HG03175 (cell line): ENCODE measurements around the gene DFFB.
"Not testable (repeated sequence)": the region's sequence is repeated elsewhere in the genome, so short reads cannot be mapped to it uniquely, and the experiment has no call there.

Source experiments
- ATAC-seq: cut with Tn5 transposase; IDR thresholded peaks from one replicate; pipeline ENCODE4 v1.9.1; 2021; ENCODE audit warnings: mild to moderate bottlenecking, moderate library complexity; ENCODE audit not compliant: unreplicated experiment

DFFB gene, protein sequence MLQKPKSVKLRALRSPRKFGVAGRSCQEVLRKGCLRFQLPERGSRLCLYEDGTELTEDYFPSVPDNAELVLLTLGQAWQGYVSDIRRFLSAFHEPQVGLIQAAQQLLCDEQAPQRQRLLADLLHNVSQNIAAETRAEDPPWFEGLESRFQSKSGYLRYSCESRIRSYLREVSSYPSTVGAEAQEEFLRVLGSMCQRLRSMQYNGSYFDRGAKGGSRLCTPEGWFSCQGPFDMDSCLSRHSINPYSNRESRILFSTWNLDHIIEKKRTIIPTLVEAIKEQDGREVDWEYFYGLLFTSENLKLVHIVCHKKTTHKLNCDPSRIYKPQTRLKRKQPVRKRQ

DNA sequence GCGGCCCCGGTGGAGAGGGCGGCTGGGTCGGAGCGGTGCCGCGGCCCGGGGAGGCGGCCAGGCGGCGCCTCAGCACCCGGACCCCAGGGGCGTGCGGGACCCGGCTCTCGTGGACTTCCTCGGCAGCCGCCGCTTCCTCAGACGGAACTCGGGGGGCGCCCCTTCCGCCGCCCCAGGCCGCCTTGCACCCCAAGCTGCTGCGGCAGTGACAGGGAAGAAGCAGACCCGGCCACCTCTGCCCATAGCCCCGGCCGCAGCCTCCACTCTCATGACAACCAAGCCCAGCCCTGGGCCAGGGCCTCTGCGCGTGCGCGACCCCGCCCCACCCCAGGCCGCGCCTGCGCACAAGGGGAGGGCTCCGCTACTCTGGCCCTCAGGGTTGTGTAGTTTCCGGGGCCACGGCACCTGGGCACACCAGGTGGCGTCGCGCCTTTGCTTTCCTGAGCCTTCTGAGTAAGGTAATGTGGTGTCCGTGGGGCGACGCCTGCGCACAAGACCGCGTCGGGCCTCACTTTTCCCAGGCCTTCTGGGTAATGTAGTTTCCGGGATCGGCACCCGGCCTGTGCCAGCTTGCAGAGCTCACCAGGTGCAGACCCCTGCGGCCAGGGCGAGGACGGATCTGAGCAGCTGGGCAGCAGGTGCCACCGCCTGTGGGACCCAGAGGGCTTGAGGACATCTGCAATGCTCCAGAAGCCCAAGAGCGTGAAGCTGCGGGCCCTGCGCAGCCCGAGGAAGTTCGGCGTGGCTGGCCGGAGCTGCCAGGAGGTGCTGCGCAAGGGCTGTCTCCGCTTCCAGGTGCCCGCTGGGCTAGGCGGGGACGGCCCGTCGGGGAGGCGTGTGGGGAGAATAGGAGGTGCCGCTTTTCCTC, at the start of gene DFFB, which contains the start of gene CEP104:
Gene DFFB, plus strand, starts transcription at position 554 of the 868 bp plus-strand sequence. Its CDS starts 128 bp downstream, at position 682.
Gene CEP104, minus strand, starts transcription at position 289 of the 868 bp plus-strand sequence. CDS start 4,804 bp downstream, outside the sequence.
- peak; percentile 97 for ATAC-seq

DNA sequence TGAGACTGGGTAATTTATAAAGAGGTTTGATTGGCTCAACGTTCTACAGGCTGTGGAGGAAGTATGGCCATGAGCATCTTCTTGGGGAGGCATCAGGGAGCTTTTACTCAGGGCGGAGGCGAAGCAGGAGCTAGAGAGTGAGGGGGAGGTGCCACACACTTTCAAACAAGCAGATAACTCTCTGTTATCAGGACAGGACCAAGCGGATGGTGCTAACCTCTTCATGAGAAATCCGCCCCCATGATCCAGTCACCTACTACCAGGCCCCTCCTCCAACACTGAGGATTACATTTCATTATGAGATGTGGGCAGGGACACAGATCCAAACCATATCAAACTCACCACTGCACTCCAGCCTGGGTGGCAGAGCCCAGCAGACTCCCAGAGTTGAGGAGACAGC, 49.5 kb upstream of the DFFB start:
- no peak for ATAC-seq

DNA sequence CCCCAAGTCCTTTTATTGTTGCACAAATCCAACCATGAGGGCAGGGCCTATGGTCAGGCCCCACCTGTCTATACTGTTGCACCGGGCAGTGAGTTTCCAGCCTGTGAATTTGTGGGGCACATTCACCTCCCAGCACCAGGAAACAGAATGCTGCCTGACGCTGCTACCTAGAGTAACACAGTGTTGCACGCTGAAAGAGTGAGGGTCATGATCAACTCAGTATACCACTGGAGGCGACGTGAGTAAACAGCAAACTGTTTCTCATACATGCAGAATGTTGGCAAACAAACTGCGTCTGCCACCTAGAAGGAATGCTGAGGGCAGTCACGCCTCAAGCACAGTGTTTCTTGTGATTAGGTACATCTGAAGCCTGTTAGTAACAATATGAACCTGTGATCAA, 47.6 kb upstream of the DFFB start:
- ATAC-seq: no peak

DNA sequence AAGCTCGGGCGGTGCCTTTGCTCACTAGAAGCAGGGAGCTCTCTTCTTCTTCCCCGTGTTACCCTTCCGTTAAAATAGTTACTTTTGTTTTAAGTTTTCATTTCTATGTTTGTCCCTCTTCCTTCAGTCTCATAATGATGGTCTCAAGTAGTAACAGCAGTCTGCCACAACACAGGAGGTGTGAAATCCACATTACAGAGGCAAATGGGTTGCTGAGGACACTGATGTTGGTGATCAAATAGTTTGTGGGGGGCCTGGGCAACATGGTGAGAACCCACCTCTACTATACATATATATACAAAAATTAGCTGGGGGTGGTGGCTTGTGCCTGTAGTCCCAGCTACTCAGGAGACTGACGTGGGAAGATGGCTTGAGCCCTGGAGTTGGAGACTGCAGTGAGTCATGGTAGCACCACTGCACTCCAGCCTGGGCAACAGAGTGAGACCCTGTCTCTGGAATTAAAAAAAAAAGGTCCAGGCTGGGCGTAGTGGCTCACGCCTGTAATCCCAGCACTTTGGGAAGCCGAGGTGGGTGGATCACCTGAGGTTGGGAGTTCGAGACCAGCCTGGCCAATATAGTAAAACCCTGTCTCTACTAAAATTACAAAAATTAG, 47.0 kb upstream of the DFFB start:
- not testable (repeated sequence) for ATAC-seq

DNA sequence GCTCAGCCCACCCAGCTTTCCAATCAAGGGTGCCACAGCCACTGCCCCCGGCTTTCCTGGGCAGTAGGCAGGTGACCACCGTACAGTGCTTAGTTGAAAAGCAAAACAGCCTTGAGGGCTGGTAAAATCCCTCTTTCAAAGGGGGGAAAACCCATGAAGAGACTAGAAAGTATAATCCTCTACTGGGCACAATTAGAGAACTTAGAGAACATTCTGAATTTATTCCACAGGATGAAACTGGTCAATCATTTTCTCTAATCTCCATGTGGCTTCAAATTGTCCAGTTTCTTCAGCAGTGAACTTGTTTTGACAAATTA, 45.7 kb upstream of the DFFB start:
- no peak for ATAC-seq

DNA sequence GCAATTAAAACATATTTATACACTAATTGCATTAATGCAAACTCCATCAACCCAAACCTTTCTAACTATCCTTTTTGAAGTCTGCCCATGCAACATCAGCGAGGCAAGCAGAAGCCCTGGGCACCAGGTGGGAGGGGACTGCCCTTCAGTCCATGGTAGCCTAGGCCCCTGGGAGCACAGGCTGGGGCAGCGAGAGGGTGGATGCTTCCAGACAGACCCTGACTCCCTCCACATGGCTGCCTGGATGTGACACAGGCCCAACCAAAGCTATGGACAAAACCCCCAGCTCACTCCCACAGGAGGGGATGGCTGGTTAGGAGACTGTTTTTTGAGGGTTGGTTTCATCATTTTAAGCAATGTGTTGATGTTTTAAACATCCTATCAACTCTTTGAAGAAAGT, 43.2 kb upstream of the DFFB start:
- no peak for ATAC-seq

DNA sequence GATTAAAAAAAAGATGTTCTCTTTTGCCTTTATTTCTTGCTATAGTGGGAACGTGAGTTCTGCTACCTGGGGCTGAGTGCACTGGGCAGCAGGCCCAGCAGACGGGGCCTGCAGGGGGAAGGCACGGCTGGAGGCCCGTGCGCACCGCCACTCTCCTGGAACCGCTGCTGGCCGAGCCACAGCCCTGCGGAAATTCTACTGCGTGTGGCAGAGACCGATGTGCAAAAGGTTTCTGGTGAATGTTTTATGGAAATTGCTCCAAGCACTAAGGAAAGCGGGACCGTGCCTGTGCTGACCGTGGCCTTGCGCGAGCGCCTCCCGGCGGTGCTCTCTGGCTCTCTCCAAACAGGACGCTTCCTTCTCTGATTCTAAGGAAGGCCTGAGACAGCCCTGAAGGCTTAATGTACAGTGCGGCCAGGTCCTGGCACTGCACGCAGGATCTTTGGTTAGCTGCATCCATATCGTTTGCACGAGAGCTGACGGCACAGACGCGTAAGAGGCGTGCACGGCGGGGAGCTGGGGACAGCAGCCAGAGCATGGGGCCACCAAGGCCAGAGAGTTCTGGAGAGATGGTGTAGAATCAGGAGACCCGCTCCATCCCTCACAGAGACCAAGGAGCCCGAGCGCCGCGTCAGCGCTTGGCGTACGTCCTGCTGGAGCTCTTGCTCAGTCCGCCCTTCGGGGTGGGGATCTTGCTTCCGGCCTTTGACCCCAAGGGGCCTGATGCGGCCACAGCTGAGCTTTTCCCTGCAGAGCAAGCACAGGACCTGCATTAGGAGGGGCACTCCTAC, 42.3 kb upstream of the DFFB start:
- ATAC-seq: no peak

DNA sequence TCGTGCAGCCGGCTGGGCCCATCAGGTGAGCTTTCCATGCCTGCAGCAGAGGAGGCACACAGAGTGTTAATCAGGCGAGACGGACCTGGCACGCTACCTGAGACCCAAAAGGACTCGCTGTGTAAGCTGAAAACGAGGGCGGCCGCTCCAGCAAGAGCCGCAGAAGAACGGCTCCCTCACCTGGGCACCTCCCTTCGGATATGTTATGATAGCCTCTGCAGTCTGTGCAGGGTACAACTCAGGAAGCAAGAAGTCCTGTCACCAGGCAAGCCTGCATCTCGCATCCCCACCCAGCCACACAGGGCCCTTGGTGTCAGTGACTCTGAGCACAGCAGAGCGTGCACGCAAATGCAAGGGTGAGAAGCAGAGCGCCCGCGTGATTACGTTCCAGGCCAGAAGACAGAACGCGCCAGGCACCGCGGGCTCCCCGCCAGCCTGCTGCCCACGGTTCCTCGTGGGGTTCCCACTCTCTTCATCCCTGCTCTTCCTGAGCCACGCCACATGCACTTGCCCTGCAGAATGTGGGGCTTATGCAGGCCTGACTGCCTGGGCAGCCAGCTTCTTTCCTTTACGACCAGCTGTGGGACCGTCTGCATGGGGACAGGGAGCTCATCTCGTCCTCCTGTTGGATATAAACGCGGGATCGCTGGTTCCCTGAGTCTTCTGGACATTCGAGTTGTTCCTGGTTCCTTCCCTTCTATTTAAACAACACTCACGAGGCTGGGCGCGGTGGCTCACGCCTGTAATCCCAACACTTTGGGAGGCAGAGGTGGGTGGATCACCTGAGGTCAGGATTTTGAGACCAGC, 40.7 kb upstream of the DFFB start:
- no peak for ATAC-seq

DNA sequence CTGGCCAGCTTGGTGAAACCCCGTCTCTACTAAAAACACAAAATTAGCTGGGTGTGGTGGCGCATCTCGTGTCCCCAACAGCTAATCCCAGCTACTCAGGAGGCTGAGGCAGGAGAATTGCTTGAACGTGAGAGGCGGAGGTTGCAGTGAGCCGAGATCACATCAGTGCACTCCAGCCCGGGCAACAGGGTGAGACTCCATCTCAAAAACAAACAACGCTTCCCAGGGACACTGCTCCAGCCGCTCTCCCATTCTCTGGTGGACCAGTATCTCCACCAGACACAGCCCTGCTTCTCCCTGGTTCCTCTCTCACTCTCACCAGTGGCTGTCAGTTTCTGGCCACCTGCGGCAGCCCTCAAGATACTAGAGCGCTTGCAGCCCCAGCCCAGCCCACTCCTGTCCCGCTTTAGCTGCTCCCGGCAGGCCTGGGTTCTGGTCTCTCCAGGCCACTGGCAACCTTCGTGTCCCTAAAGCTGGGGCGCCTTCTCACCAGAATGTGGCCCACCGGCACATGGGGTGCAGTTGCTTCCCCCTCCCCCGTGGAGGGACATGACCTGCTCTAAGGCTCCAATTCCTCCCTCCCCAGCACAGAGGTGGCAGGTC, 40.0 kb upstream of the DFFB start:
- no peak for ATAC-seq

DNA sequence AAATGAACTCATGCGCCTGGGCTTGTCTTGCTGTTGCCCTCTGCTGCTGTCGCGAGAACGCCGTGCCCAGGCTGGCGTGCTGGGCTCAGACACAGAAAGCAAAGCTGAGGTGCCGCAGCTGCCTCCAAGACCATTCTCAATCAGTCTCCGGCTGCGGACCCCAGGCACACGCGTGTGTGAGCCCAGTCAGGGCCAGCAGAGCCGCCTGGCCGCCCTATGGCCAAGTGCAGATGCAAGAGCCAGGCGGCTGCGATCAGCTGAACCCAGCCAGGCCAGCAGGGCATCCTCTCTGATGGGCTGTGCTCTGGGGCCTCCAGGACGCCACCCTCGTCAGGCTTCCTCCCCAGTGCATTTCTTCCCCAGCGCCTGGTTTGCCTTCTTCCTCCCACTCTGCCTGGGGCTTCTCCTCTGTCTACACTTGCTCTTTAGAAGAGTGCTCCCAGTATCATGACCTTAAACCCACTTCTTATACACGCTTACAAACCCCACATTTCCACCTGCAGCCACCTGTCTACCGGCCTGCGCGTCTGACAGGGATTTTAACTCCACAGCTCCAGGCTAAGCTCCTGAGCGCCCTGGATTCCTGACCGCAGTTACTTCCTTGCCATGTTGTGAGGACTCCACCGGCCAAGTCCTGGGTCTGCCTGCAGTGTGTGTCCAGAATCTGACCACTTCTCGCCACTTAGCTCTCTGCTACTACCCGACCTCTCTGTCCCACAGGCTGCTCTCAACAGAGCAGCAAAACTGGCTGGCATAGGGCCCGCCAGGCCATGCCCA, 39.3 kb upstream of the DFFB start:
- ATAC-seq: no peak

DNA sequence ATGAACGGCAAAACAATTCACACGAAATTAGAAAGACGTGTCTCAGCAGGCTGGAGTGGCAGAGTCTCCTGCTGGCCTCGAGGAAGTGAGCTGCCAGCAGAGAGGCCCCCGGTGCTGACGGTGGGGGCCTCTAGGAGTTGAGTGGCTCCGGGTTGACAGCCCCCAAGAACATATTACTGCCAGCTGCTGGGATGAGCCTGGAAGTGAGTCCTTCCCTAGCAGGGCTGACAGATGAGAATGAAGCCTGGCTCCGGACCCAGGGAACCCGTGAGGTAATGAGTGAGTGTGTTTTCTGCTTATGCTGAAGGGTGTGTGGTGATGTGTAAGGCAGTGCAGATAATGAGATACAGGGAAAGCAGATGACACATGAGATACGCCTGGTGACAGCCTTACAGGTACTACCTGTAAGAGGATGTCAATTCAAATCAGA, 37.5 kb upstream of the DFFB start:
- no peak for ATAC-seq

DNA sequence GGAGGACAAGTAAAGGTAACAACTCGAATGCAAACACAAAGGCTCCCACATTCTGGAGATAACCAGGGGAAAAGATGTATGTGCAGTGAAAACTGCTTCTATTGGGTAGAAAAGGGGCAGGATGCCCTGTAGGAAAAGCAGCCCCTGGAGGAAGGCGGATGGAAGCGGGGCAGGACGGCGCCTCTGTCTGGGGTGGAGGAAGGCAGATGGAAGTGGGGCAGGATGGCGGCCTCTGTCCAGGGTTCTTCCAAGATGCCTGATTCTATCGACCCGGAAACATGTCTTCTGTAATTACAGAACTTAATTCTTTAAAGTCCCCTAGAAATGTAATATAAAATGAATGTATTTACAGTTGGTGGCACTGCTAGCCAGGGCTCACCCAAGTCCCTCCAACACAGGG, 37.0 kb upstream of the DFFB start:
- ATAC-seq: no peak

DNA sequence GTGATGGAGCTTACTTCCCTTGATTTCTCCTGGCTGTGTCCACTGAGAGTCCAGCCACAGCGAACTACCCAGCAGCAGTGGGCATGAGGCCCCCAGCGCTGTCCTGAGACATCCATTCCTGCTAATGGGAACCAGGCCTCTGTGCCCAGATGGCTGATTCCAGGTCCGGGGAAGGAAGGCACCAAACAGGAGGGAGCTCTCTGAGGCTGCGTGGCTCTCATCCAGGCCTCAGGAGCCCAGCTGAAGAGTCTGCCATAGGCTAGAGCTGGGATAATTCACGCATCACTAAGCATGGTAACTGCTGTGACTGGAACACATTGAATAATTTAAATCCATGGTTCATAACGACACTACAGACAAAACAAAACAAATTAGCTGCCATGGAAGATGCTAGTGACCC, 36.3 kb upstream of the DFFB start:
- no peak for ATAC-seq

DNA sequence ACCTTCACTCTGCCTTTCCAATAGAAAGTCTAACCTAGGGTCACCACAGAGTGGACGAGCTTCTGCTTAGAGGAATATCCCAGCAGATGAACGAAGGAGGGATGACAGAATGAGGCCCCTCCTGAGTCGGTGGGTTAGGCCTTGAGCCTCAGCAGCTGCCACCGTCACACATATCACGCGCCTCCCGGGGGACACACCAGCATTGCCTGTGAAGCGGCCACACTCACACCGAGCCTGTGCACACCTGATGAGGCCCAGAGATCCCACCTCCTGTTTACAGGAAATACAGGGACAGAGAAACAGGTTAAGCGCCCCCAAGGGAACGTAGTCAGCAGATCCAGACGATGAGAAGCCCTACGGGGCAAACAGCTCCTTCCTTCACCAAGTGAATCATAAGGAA, 35.8 kb upstream of the DFFB start:
- no peak for ATAC-seq

DNA sequence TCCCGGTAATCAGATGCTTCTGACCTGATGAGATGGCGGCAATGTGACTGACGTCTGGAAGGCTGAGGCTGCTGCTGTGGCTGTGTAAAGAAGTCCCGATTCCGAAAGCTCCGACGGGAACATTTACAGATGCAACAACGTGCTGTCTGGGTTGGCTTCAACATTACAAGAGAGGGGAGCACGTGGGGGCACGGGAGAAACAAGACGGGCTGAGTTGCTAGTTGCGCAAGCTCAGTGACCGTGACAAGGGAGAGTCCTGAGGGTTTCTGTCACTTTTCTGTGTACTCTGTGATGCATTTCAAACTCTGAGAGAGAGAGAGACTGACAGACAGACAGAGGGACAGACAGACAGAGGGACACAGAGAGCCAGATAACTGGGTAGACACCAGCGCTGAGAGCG, 35.4 kb upstream of the DFFB start:
- ATAC-seq: no peak

DNA sequence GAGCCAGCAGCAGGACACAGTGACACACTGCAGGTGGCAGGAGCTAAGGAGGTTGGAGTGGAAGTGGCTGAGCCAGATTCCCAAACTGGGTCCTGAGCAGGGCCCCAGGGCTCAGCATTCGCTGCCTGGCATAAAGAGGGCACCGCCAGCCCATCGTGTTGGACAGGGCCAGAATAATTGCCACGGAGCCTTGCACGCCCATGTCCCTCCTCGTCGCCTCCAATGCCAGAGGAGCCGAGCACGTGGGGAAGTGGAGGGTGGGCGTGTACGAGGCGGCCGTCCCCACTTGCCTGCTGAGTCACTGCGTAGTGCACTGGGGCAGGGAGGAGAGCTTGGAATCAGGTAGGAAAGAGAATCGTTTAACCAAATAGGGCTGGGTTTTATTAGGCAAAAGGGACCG, 34.9 kb upstream of the DFFB start:
- ATAC-seq: no peak

DNA sequence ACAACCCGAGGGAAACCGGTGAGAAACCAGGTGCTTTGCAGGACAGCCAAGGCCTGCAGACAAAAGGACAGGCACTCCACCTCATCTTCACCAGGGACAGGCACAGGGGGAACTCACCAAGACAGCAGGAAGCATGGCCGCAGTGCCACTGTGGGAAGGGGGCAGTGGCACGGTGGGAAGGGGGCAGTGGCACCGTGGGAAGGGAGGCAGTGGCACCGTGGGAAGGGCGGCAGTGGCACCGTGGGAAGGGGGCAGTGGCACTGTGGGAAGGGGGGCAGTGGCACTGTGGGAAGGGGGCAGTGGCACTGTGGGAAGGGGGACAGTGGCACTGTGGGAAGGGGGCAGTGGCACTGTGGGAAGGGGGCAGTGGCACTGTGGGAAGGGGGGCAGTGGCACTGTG, 32.6 kb upstream of the DFFB start:
- no peak for ATAC-seq

DNA sequence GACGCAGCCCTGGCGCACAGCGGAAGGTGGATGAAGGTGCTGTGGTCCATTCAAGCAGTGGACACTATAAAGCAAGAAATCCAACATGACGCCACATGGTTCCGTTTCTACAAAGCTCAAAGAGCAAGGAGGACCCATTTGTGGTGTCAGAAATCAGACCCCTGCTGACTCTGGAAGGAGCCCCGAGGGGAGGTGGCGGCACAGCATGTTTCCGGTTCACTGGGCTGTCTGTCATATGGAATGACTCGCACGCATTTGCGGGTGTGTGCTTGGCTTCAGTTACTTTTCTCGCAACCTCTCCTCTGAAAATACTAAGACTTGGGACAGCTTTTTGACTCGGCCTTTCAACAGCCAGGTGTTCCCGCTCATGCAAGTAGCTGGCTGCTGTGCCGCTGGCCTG, 31.9 kb upstream of the DFFB start:
- no peak for ATAC-seq

DNA sequence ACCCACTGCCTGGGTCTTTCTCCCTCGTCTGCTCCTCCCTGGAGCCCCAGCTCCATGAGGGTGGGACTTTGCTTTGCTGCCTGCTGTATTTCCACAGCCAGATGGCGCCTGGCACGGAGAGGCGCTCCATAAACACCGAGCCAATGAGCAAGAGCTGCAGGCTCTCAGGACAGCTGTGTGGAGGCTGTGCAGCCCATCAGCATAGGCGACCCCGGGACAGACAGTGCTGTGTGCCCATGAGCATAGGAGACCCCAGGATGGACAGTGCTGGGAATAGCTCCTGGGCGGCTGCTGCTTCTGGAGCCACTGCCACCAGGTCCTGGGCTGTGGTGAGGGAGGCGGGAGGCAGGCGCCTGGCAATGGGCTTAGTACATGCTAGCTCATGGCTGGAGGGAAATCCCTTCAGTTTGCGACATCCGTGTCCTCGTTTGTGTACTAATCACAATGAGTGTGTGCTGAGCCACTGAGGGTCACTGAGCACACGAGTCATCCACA, 29.4 kb upstream of the DFFB start:
- no peak for ATAC-seq
